CD4-positive, alpha-beta T cell (primary cell): ENCODE results near the gene CHD9. TPM values are rescaled to one million over a fixed set of nuclear protein-coding genes. Genes with fewer than 3 reads are reported as not detected.

ENCODE experiments used
- ATAC-seq: fragments of 200-7000 bp; cut with Tn5 transposase; one replicate; pipeline ENCODE4 v1.10.0; 2022; ENCODE audit warnings: mild to moderate bottlenecking; ENCODE audit not compliant: poor library complexity
- CTCF ChIA-PET: fragments of 350-600 bp; sonication (Branson Sonifier 250); formaldehyde crosslinking; loops from one replicate; lab custom pipeline; 2021; ENCODE audit warnings: antibody characterized with exemption, inconsistent platforms; lab: Charles Lee
- POLR2A ChIA-PET: fragments of 350-600 bp; sonication (Branson Sonifier 250); formaldehyde crosslinking; loops from one replicate; lab custom pipeline; 2021; ENCODE audit warnings: antibody characterized with exemption, inconsistent platforms; lab: Charles Lee
- DNase-seq, 14 experiments: peaks; one replicate each; pipeline ENCODE4 v3.0.0-alpha.2; 2013 to 2020; ENCODE audit warnings: mixed read lengths in 2 of 14
- H3K27ac ChIP-seq, 2 donors: one replicate each; pipeline versions ENCODE4 v1.5.1 to v1.7.0; 2013; ENCODE audit warnings: low read length in 2 of 2, low read depth in 1 of 2, mild to moderate bottlenecking in 1 of 2
- H3K27me3 ChIP-seq, 2 experiments: 1 replicate in 1 of 2; 2 replicates in 1 of 2; pipeline versions ENCODE4 v1.6.1 to v1.7.0; 2013; ENCODE audit warnings: low read length in 2 of 2, control low read depth in 1 of 2, mild to moderate bottlenecking in 1 of 2, moderate library complexity in 1 of 2; ENCODE audit not compliant: insufficient read depth in 2 of 2, control insufficient read depth in 1 of 2
- H3K36me3 ChIP-seq: one replicate; pipeline ENCODE4 v1.6.1; 2013; ENCODE audit warnings: low read length, control low read depth; ENCODE audit not compliant: insufficient read depth
- H3K4me1 ChIP-seq: one replicate; pipeline ENCODE4 v1.6.1; 2013; ENCODE audit warnings: low read length, control low read depth; ENCODE audit not compliant: insufficient read depth
- H3K4me3 ChIP-seq: one replicate; pipeline ENCODE4 v1.5.1; 2013; ENCODE audit warnings: mild to moderate bottlenecking, low read length, moderate library complexity
- H3K9me3 ChIP-seq, 2 experiments: 1 replicate in 1 of 2; 2 replicates in 1 of 2; pipeline versions ENCODE4 v1.6.1 to v1.7.0; 2013; ENCODE audit warnings: low read length in 2 of 2, mild to moderate bottlenecking in 2 of 2, control low read depth in 1 of 2, moderate library complexity in 1 of 2; ENCODE audit not compliant: control insufficient read depth in 1 of 2, insufficient read depth in 1 of 2
- H3K27ac Mint-ChIP-seq: one replicate; pipeline ENCODE4 v1.8.0; 2020; ENCODE audit warnings: mixed read lengths
- H3K27me3 Mint-ChIP-seq: one replicate; pipeline ENCODE4 v1.8.0; 2021; ENCODE audit warnings: mixed read lengths
- H3K36me3 Mint-ChIP-seq: one replicate; pipeline ENCODE4 v1.8.0; 2021; ENCODE audit warnings: low read depth, mixed read lengths
- H3K4me1 Mint-ChIP-seq: one replicate; pipeline ENCODE4 v1.8.0; 2021; ENCODE audit warnings: low read depth, mixed read lengths
- H3K4me3 Mint-ChIP-seq: one replicate; pipeline ENCODE4 v1.8.0; 2020; ENCODE audit warnings: mild to moderate bottlenecking, mixed read lengths
- H3K9me3 Mint-ChIP-seq: one replicate; pipeline ENCODE4 v1.8.0; 2020; ENCODE audit warnings: mixed read lengths
- intact Hi-C, 2 experiments: fragments of 100-400 bp; cut with DNase I in 1 of 2; cut with micrococcal nuclease in 1 of 2; formaldehyde crosslinking; loops; one replicate each; pipeline versions ENCODE4 v1.15.1 to v1.9.0; 2023 to 2025; cut with DNase I, micrococcal nuclease
- total RNA-seq, 174 experiments: library from RNA in 2 of 174; stranded (reverse) in 2 of 174; gene quantifications; one replicate each; pipeline ENCODE4 v1.2.3 and lab custom pipeline; 2021 to 2026
- TF ChIP-seq, protein P1 (sequence below): fragments of 200-600 bp; IDR thresholded peaks from one replicate; pipeline ENCODE4 v1.8.0; 2022; ENCODE audit warnings: antibody characterized with exemption, mild to moderate bottlenecking

Gene CHD9
- total RNA-seq, 2 experiments from 2014 or later, result 28.2 to 28.8 TPM

DNA sequence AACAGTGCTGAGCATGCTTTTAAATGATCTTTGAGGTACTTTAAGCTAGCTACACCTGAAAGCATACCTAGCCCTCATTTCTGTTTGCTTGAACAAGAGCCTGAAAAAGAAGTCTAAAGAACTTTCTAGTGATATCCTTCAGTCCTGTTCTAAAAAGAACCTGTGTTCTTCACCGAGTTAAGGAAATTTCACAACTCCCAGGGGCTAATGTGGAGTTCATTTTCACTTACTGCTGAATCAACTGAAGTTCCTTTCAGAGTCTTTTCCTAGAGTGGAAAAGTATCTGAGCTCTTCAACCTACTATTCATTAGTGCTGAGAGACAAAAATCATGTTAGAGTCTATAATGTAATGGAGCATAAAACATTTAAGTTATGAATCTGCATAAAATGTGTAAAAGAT is 66.9 kb downstream of the CHD9 start:
- ChIA-PET POLR2A (interaction anchor here (1.2 kb wide), 1 partner anchor 8 kb away, joined by 3 read pairs; no protein-coding TSS in a partner anchor), CTCF (interaction anchor here (1.3 kb wide), 1 partner anchor 33 kb away, joined by 4 read pairs; no protein-coding TSS in a partner anchor)
- H3K4me1 ChIP-seq, result no peaks in the 10 kb centered on the region

GRCh38 chr16:53123747-53124146 is 69.0 kb downstream of the CHD9 start:
- Mint-ChIP-seq H3K9me3 (no peaks in the 10 kb centered on the region), H3K36me3 (no peaks in the 10 kb centered on the region), H3K4me3 (no peak overlapping the region), H3K27me3 (no peaks in the 10 kb centered on the region), H3K27ac (no peak overlapping the region), H3K4me1 (no peaks in the 10 kb centered on the region)
- TF ChIP-seq, protein P1, sequence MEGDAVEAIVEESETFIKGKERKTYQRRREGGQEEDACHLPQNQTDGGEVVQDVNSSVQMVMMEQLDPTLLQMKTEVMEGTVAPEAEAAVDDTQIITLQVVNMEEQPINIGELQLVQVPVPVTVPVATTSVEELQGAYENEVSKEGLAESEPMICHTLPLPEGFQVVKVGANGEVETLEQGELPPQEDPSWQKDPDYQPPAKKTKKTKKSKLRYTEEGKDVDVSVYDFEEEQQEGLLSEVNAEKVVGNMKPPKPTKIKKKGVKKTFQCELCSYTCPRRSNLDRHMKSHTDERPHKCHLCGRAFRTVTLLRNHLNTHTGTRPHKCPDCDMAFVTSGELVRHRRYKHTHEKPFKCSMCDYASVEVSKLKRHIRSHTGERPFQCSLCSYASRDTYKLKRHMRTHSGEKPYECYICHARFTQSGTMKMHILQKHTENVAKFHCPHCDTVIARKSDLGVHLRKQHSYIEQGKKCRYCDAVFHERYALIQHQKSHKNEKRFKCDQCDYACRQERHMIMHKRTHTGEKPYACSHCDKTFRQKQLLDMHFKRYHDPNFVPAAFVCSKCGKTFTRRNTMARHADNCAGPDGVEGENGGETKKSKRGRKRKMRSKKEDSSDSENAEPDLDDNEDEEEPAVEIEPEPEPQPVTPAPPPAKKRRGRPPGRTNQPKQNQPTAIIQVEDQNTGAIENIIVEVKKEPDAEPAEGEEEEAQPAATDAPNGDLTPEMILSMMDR, result no peak
- POLR2A ChIA-PET, result no interaction called here
- Histone ChIP-seq H3K27ac (no peak overlapping the region), H3K27me3 (no peaks in the 10 kb centered on the region), H3K4me3 (no peak overlapping the region), H3K9me3 (no peaks in the 10 kb centered on the region), H3K4me1 (no peaks in the 10 kb centered on the region), H3K36me3 (no peaks in the 10 kb centered on the region)
- ATAC-seq, result no peak
- intact Hi-C loops, result no loop called here
- DNase-seq, result no peak
- CTCF ChIA-PET, result no interaction called here

More for the DNA sequence above, 66.9 kb downstream of the CHD9 start:
- Histone ChIP-seq H3K27me3 (no peaks in the 10 kb centered on the region), H3K36me3 (no peaks in the 10 kb centered on the region), H3K4me3 (no peak overlapping the region), H3K27ac (no peak overlapping the region), H3K9me3 (no peaks in the 10 kb centered on the region)
- H3K4me3 Mint-ChIP-seq, result no peak overlapping the region
- ATAC-seq (no peak), DNase-seq (no peak)
- H3K27me3 Mint-ChIP-seq, result no peaks in the 10 kb centered on the region
- intact Hi-C loops, result no loop called here
- no peak overlapping the region for H3K27ac Mint-ChIP-seq
- no peaks in the 10 kb centered on the region for H3K9me3 Mint-ChIP-seq
- no peaks in the 10 kb centered on the region for H3K36me3 Mint-ChIP-seq
- TF ChIP-seq, protein P1, result no peak
- H3K4me1 Mint-ChIP-seq, result no peaks in the 10 kb centered on the region

DNA sequence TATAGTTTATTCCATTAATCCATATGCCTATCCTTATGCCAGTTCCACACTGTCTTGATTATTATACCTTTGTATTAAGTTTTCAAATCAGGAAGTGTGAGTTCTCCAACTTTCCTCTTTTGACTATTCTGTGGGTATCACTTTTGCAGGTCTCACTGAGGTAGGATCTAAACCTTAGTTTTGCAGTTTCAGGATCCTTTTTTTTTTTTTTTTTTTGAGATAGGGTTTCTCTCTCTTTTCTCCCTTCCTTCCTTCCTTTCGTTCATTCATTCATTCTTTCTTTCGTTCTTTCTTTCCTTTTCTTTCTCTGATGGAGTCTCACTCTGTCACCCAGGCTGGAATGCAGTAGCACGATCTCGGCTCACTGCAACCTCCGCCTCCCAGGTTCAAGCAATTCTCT is 71.6 kb downstream of the CHD9 start:
- no peak for ATAC-seq
- intact Hi-C loops, result loop anchor here (5.0 kb wide), 2 partner anchors 376 to 576 kb away; partner anchors contain the start of genes AKTIP (in 1 of the 2), FTO (in 1 of the 2) and RPGRIP1L (in 1 of the 2)
- Mint-ChIP-seq H3K27me3 (no peaks in the 10 kb centered on the region), H3K27ac (no peak overlapping the region), H3K4me3 (no peak overlapping the region), H3K36me3 (peaks cover 3% of the 10 kb centered on the region), H3K9me3 (no peaks in the 10 kb centered on the region), H3K4me1 (peaks cover 5% of the 10 kb centered on the region)
- Histone ChIP-seq H3K36me3 (no peaks in the 10 kb centered on the region), H3K4me1 (peaks cover 7% of the 10 kb centered on the region), H3K27me3 (no peaks in the 10 kb centered on the region), H3K27ac (no peak overlapping the region), H3K9me3 (no peaks in the 10 kb centered on the region), H3K4me3 (no peak overlapping the region)
- TF ChIP-seq, protein P1, result no peak
- POLR2A ChIA-PET, result no interaction called here
- no peak for DNase-seq
- CTCF ChIA-PET, result no interaction called here
